Measurements from ENCODE around the gene LIAS.

Gene LIAS

GRCh38 chr4:39426728-39427127 is 32.1 kb upstream of the LIAS start:
- Histone ChIP-seq H3K27ac (no peak overlapping the region), H3K36me3 (no peaks in the 10 kb centered on the region), H3K27me3 (no peaks in the 10 kb centered on the region), H3K9me3 (no peaks in the 10 kb centered on the region), H3K4me3 (no peak overlapping the region), H3K4me1 (no peaks in the 10 kb centered on the region)
- no peak for DNase-seq
- TF ChIP-seq CTCF (IDR thresholded peaks at IDR 0.05) = no peak
- intact Hi-C loops (cut with DNase I; ENCODE audit: low total_unique reads) = no loop called here

GRCh38 chr4:39427520-39428114 is 31.2 kb upstream of the LIAS start:
- Histone ChIP-seq H3K27me3 (no peaks in the 10 kb centered on the region), H3K36me3 (no peaks in the 10 kb centered on the region), H3K4me1 (no peaks in the 10 kb centered on the region), H3K9me3 (no peaks in the 10 kb centered on the region), H3K27ac (no peak overlapping the region), H3K4me3 (no peak overlapping the region)
- intact Hi-C loops (cut with DNase I; ENCODE audit: low total_unique reads) = no loop called here
- no peak for DNase-seq
- TF ChIP-seq CTCF (IDR thresholded peaks at IDR 0.05) = no peak

- no peaks in the 10 kb centered on the region for H3K36me3 ChIP-seq
- no peak overlapping the region for H3K4me3 ChIP-seq
- no peaks in the 10 kb centered on the region for H3K4me1 ChIP-seq
- DNase-seq = no peak
- H3K9me3 ChIP-seq = no peaks in the 10 kb centered on the region
- TF ChIP-seq CTCF (IDR thresholded peaks at IDR 0.05) = no peak
- H3K27ac ChIP-seq = no peak overlapping the region
- H3K27me3 ChIP-seq = no peaks in the 10 kb centered on the region
- intact Hi-C loops (cut with DNase I; ENCODE audit: low total_unique reads) = no loop called here
These were observed 29.2 kb upstream of the LIAS start for GRCh38 chr4:39429476-39430334.

GRCh38 chr4:39433878-39434492 is 24.9 kb upstream of the LIAS start:
- no peak overlapping the region for H3K4me3 ChIP-seq

More at GRCh38 chr4:39433878-39434492, 24.9 kb upstream of the LIAS start:
- Histone ChIP-seq H3K9me3 (no peaks in the 10 kb centered on the region), H3K27ac (no peak overlapping the region), H3K4me1 (no peaks in the 10 kb centered on the region), H3K27me3 (no peaks in the 10 kb centered on the region), H3K36me3 (no peaks in the 10 kb centered on the region)
- no peak for DNase-seq
- intact Hi-C loops (cut with DNase I; ENCODE audit: low total_unique reads) = no loop called here
- TF ChIP-seq CTCF (IDR thresholded peaks at IDR 0.05) = no peak
